H1 (cell line): ENCODE data around the gene SLAMF1. TPM values are rescaled to one million over a fixed set of nuclear protein-coding genes. Genes with fewer than 3 reads are reported as not detected.

Source experiments
- CTCF ChIA-PET: fragments of 300-600 bp; sonication (Branson Sonifier 250); formaldehyde crosslinking; loops from one replicate; lab custom pipeline; 2021; ENCODE audit not compliant: partially characterized antibody; lab: Charles Lee
- POLR2A ChIA-PET: fragments of 300-600 bp; sonication (Branson Sonifier 250); formaldehyde crosslinking; loops from one replicate; lab custom pipeline; 2021; ENCODE audit warnings: inconsistent platforms; ENCODE audit not compliant: partially characterized antibody; lab: Charles Lee
- DNase-seq, 2 experiments: peaks; one replicate each; pipeline versions ENCODE4 v3.0.0 to v3.0.0-alpha.2; 2010 to 2022; ENCODE audit warnings: low spot score in 2 of 2, low read depth in 1 of 2, mixed read lengths in 1 of 2
- FAIRE-seq: peaks from 2 replicates; lab custom pipeline; 2011; peaks lifted over from hg19 to GRCh38; lab: Jason Lieb, UNC
- H2AFZ ChIP-seq: 2 replicates; pipeline ENCODE4 v1.8.1; 2012; ENCODE audit warnings: low read length, inconsistent platforms
- H2AK5ac ChIP-seq: 2 replicates; pipeline ENCODE4 v1.6.1; 2013; ENCODE audit warnings: low read depth, low read length
- H2BK120ac ChIP-seq: replicated peaks from 2 replicates; pipeline ENCODE3; 2013; ENCODE audit warnings: low read depth, low read length, inconsistent platforms
- H2BK12ac ChIP-seq: 2 replicates; pipeline ENCODE4 v1.6.1; 2013; ENCODE audit warnings: low read depth, low read length
- H2BK15ac ChIP-seq: 2 replicates; pipeline ENCODE4 v1.6.1; 2013; ENCODE audit warnings: low read length
- H2BK20ac ChIP-seq: 2 replicates; pipeline ENCODE4 v1.6.1; 2013; ENCODE audit warnings: low read length
- H2BK5ac ChIP-seq: 2 replicates; pipeline ENCODE4 v1.6.1; 2013; ENCODE audit warnings: low read depth, low read length
- H3K14ac ChIP-seq: 2 replicates; pipeline ENCODE4 v1.6.1; 2013; ENCODE audit warnings: inconsistent platforms; ENCODE audit not compliant: insufficient read length
- H3K18ac ChIP-seq: 2 replicates; pipeline ENCODE4 v1.6.1; 2013; ENCODE audit warnings: low read length; ENCODE audit errors: extremely low read depth
- H3K23ac ChIP-seq: 2 replicates; pipeline ENCODE4 v1.6.1; 2013; ENCODE audit warnings: inconsistent platforms; ENCODE audit not compliant: insufficient read length
- H3K23me2 ChIP-seq: 2 replicates; pipeline ENCODE4 v1.6.1; 2013; ENCODE audit warnings: low read depth, low read length
- H3K27ac ChIP-seq: 2 replicates; pipeline ENCODE4 v1.6.1; 2011; ENCODE audit warnings: low read depth, low read length, inconsistent platforms
- H3K27me3 ChIP-seq, 4 experiments: replicated peaks in 1 of 4; 1 replicate in 1 of 4; 2 replicates in 3 of 4; pipeline versions ENCODE4 v1.6.1 to v1.8.1; 2011 to 2013; ENCODE audit warnings: low read length in 3 of 4, mild to moderate bottlenecking in 3 of 4, inconsistent platforms in 2 of 4, mixed read lengths in 2 of 4, moderate library complexity in 1 of 4; ENCODE audit not compliant: control insufficient read depth in 3 of 4, insufficient read depth in 3 of 4; ENCODE audit errors: extremely low read depth in 1 of 4
- H3K36me3 ChIP-seq, 4 experiments: 2 replicates each; pipeline versions ENCODE4 v1.6.1 to v1.8.1; 2011 to 2013; ENCODE audit warnings: mild to moderate bottlenecking in 4 of 4, low read length in 3 of 4, moderate library complexity in 2 of 4, control low read depth in 1 of 4, inconsistent platforms in 1 of 4; ENCODE audit not compliant: insufficient read depth in 4 of 4, control insufficient read depth in 2 of 4
- H3K4ac ChIP-seq: replicated peaks from 2 replicates; pipeline ENCODE3; 2013; ENCODE audit warnings: low read length, low read depth, mixed read lengths, inconsistent platforms; ENCODE audit not compliant: insufficient read length
- H3K4me1 ChIP-seq, 4 experiments: replicated peaks in 1 of 4; 1 replicate in 1 of 4; 2 replicates in 3 of 4; pipeline versions ENCODE4 v1.6.1 to v1.8.1; 2011 to 2013; ENCODE audit warnings: low read length in 3 of 4, inconsistent platforms in 2 of 4, mixed read lengths in 1 of 4; ENCODE audit not compliant: insufficient read depth in 4 of 4, control insufficient read depth in 3 of 4
- H3K4me2 ChIP-seq, 2 experiments: 2 replicates each; pipeline versions ENCODE4 v1.6.1 to v1.8.1; 2011 to 2013; ENCODE audit warnings: low read depth in 2 of 2, low read length in 2 of 2, control low read depth in 1 of 2, inconsistent platforms in 1 of 2, mild to moderate bottlenecking in 1 of 2; ENCODE audit not compliant: insufficient read depth in 1 of 2
- H3K4me3 ChIP-seq, 4 experiments: fragments of 200-600, 300-600 bp in 1 of 4; sonication (generic), shearing (Covaris generic), sonication (Bioruptor Twin) in 1 of 4; 2 replicates each; pipeline versions ENCODE4 v1.5.1 to v1.8.1; 2011 to 2016; ENCODE audit warnings: low read length in 4 of 4, low read depth in 3 of 4, control low read depth in 2 of 4, inconsistent platforms in 2 of 4, mild to moderate bottlenecking in 2 of 4, mixed read lengths in 1 of 4, moderate library complexity in 1 of 4; ENCODE audit not compliant: insufficient read depth in 2 of 4; ENCODE audit errors: extremely low read depth in 1 of 4
- H3K56ac ChIP-seq: replicated peaks from 2 replicates; pipeline ENCODE3; 2013; ENCODE audit warnings: low read depth, mild to moderate bottlenecking, mixed read lengths, low read length, inconsistent platforms; ENCODE audit not compliant: insufficient read length
- H3K79me1 ChIP-seq: 2 replicates; pipeline ENCODE4 v1.6.1; 2013; ENCODE audit warnings: low read depth, low read length, control low read depth
- H3K79me2 ChIP-seq, 2 experiments: 2 replicates each; pipeline versions ENCODE4 v1.6.1 to v1.8.1; 2012 to 2013; ENCODE audit warnings: low read length in 2 of 2, mild to moderate bottlenecking in 2 of 2, inconsistent platforms in 1 of 2; ENCODE audit not compliant: insufficient read depth in 2 of 2, control insufficient read depth in 1 of 2
- H3K9ac ChIP-seq, 4 experiments: replicated peaks in 1 of 4; 1 replicate in 1 of 4; 2 replicates in 3 of 4; pipeline versions ENCODE4 v1.6.1 to v1.8.1; 2011 to 2013; ENCODE audit warnings: low read depth in 3 of 4, low read length in 3 of 4, control low read depth in 2 of 4, mild to moderate bottlenecking in 2 of 4, moderate library complexity in 2 of 4, inconsistent platforms in 1 of 4; ENCODE audit errors: extremely low read depth in 1 of 4
- H3K9me3 ChIP-seq, 2 experiments: 2 replicates each; pipeline versions ENCODE4 v1.6.1 to v1.8.1; 2012 to 2013; ENCODE audit warnings: mild to moderate bottlenecking in 2 of 2, moderate library complexity in 2 of 2, control low read depth in 1 of 2, inconsistent platforms in 1 of 2, low read depth in 1 of 2, low read length in 1 of 2, mixed read lengths in 1 of 2; ENCODE audit not compliant: insufficient read depth in 2 of 2
- H4K20me1 ChIP-seq, 2 experiments: replicated peaks in 1 of 2; 2 replicates each; pipeline versions ENCODE3 to v1.8.1; 2011 to 2013; ENCODE audit warnings: inconsistent platforms in 2 of 2, low read length in 2 of 2, mild to moderate bottlenecking in 1 of 2; ENCODE audit not compliant: insufficient read depth in 2 of 2, control insufficient read depth in 1 of 2
- H4K5ac ChIP-seq: 2 replicates; pipeline ENCODE4 v1.6.1; 2013; ENCODE audit warnings: low read length, low read depth, mixed read lengths, inconsistent platforms; ENCODE audit not compliant: insufficient read length
- H4K8ac ChIP-seq: 2 replicates; pipeline ENCODE4 v1.8.0; 2013; ENCODE audit warnings: mild to moderate bottlenecking, moderate library complexity, low read length, inconsistent platforms; ENCODE audit not compliant: insufficient read depth; ENCODE audit errors: extremely low read depth
- H4K91ac ChIP-seq: replicated peaks from 2 replicates; pipeline ENCODE3; 2013; ENCODE audit warnings: low read length, mixed read lengths, inconsistent platforms; ENCODE audit not compliant: insufficient read length
- ASH2L ChIP-seq: fragments of 200-600, 300-600 bp; sonication (generic); IDR thresholded peaks from one replicate; pipeline ENCODE4 v1.7.1; 2017; ENCODE audit warnings: low read length
- FOSL1 ChIP-seq: IDR thresholded peaks from 2 replicates; pipeline ENCODE4 v1.6.1; 2011; ENCODE audit warnings: mild to moderate bottlenecking, low read depth, low read length, moderate library complexity; ENCODE audit not compliant: insufficient read depth
- GTF2F1 ChIP-seq: IDR thresholded peaks from 2 replicates; pipeline ENCODE4 v1.6.1; 2012; ENCODE audit warnings: low read depth, low read length, improper control_type of control experiment, borderline replicate concordance
- HDAC2 ChIP-seq, 2 experiments: fragments of 300-600 bp in 1 of 2; sonication (generic) in 1 of 2; IDR thresholded peaks; 2 replicates each; pipeline ENCODE4 v1.6.1; 2011 to 2012; ENCODE audit warnings: low read depth in 2 of 2, low read length in 2 of 2, mild to moderate bottlenecking in 2 of 2, moderate library complexity in 2 of 2, borderline replicate concordance in 1 of 2, inconsistent platforms in 1 of 2
- MAFK ChIP-seq: IDR thresholded peaks from 2 replicates; pipeline ENCODE4 v1.6.1; 2012; ENCODE audit warnings: low read depth, mild to moderate bottlenecking, improper control_type of control experiment, low read length
- RBBP5 ChIP-seq: IDR thresholded peaks from 2 replicates; pipeline ENCODE4 v1.7.1; 2012; ENCODE audit warnings: low read depth, mild to moderate bottlenecking, inconsistent platforms, low read length, moderate library complexity, borderline replicate concordance
- SAP30 ChIP-seq: fragments of 300-600 bp; sonication (generic); IDR thresholded peaks from 2 replicates; pipeline ENCODE4 v1.7.1; 2012; ENCODE audit warnings: low read length, moderate library complexity, mild to moderate bottlenecking, inconsistent platforms; ENCODE audit not compliant: insufficient read depth, insufficient replicate concordance
- SIX5 ChIP-seq: IDR thresholded peaks from 2 replicates; pipeline ENCODE4 v1.6.1; 2011; ENCODE audit warnings: mild to moderate bottlenecking, low read depth, low read length
- TAF1 ChIP-seq: IDR thresholded peaks from 2 replicates; pipeline ENCODE4 v1.6.1; 2011; ENCODE audit warnings: mild to moderate bottlenecking, low read depth, low read length
- WGBS, 2 experiments: shearing (Covaris generic) in 1 of 2; methylation state at CpG; one replicate each; pipeline versions ENCODE4 v1.1.6 to v1.1.7; 2013 to 2015; ENCODE audit warnings: low lambda C conversion rate in 2 of 2, mixed read lengths in 2 of 2, inconsistent platforms in 1 of 2, low coverage in 1 of 2, missing lambda C conversion rate in 1 of 2; ENCODE audit not compliant: insufficient replicate concordance in 2 of 2, insufficient coverage in 1 of 2, insufficient read length in 1 of 2; ENCODE audit errors: extremely low coverage in 1 of 2, missing lambda C conversion rate in 1 of 2; 5-methylcytosine and 5-hydroxymethylcytosine counted together
- polyA plus RNA-seq, 7 experiments: library from polyadenylated mRNA; depleted of rRNA in 3 of 7; stranded (reverse) in 5 of 7; unstranded in 2 of 7; fragments of >200 nt in 5 of 7; fragments of 200-250 nt in 2 of 7; gene quantifications; 1 replicate in 5 of 7; 2 replicates in 1 of 7; 4 replicates in 1 of 7; pipeline versions ENCODE4 v1.2.1 to v1.2.3, GENCODE V29; 2011 to 2013; ENCODE audit warnings: missing spikeins in 2 of 7, mixed read lengths in 2 of 7
- total RNA-seq: library from RNA; stranded (reverse); fragmentation: NEBNext Ultra II Directional; extraction: Animal tissue kit (Norgen Biotek cat#: 25700); gene quantifications from 2 replicates; pipeline ENCODE4 v1.2.1, GENCODE V29; 2021

Gene SLAMF1
- total and polyA plus RNA-seq, 2 of the 8 experiments (the other 6 are each of a cell fraction or from before 2014, with no cell fraction given) = not detected

DNA sequence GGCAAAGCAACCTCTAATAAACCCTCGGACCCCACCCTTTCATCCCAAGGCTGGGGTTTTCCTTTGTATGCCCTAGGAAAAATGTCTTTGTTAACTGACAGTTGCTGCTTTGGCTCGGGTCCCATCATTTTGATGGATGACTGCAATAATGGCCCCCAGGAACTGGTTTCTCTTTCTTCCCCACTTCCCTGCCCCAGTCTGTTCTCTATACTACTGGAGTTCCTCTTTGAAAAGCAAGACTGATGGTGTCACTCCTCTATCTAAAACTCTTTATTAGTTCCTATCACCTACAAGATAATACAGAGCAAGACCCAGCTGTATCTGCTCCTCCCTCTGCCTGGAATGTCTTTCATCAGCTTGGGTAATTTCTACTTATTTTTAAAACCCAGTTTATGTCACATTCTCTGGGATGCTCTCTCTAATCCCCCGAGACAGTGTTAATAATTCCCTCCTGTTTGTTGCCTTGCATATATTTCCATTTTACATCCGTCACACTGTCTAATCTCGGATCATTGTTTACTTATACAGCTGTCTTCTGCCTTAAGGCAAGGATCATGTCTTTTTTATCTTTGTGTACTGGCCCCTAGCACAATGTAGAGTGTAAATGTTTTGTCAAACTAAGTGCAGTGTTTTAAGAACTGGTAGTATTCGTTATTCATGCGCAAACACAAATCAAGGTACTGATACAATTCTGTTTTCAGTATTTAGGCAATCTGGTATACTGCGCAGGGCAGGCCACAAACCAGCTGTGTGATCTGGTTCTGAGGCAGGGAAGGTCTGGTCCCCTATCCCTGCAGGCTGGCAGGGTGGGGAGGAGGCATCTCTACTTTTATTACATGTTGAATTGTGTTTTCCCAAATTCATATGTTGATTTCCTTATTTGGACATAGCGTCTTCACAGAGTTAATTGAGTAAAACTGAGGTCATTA is 16.1 kb downstream of the SLAMF1 start:
- H2BK5ac ChIP-seq = no peak overlapping the region
- no peak overlapping the region for H3K9ac ChIP-seq
- POLR2A ChIA-PET = no interaction called here
- H3K27me3 ChIP-seq = no peaks in the 10 kb centered on the region
- H3K79me2 ChIP-seq = no peaks in the 10 kb centered on the region
- no peaks in the 10 kb centered on the region for H3K36me3 ChIP-seq
- no peak overlapping the region for H3K56ac ChIP-seq
- H2AK5ac ChIP-seq = no peak overlapping the region
- H4K8ac ChIP-seq = no peak overlapping the region
- no peaks in the 10 kb centered on the region for H3K9me3 ChIP-seq
- H3K4me2 ChIP-seq = no peak overlapping the region
- H3K27ac ChIP-seq = no peak overlapping the region
- H4K20me1 ChIP-seq = no peaks in the 10 kb centered on the region
- no peak overlapping the region for H4K5ac ChIP-seq
- H2BK20ac ChIP-seq = no peak overlapping the region
- H3K14ac ChIP-seq = no peak overlapping the region
- 90% methylated on average over 9 of the region's 9 CpGs; no CpG with 5 or more reads in 1 of the 2 experiments for WGBS, 2 experiments
- no peak overlapping the region for H3K4me3 ChIP-seq
- H2BK15ac ChIP-seq = no peak overlapping the region
- H3K79me1 ChIP-seq = no peaks in the 10 kb centered on the region
- H3K18ac ChIP-seq = no peak overlapping the region
- CTCF ChIA-PET = interaction anchor here (1.3 to 3.1 kb wide), 3 partner anchors 11 to 50 kb away, joined by 3 to 9 read pairs (median 5); no protein-coding TSS in a partner anchor
- H2AFZ ChIP-seq = no peak overlapping the region
- no peak overlapping the region for H3K23ac ChIP-seq
- no peaks in the 10 kb centered on the region for H3K23me2 ChIP-seq
- FAIRE-seq (no peak), DNase-seq (no peak)
- no peaks in the 10 kb centered on the region for H3K4me1 ChIP-seq
- no peak overlapping the region for H2BK12ac ChIP-seq
- no peak overlapping the region for H3K4ac ChIP-seq
- TF ChIP-seq GTF2F1 (no peak), FOSL1 (no peak), SIX5 (no peak), MAFK (no peak), ASH2L (no peak), RBBP5 (no peak), HDAC2 (IDR thresholded peaks at IDR 0.05; ENCODE audit: borderline replicate concordance in 1 of 2, low read depth in 2 of 2, low read length in 2 of 2) (no peak), TAF1 (no peak), SAP30 (no peak)
- no peak overlapping the region for H2BK120ac ChIP-seq
- no peak overlapping the region for H4K91ac ChIP-seq
